ENCODE data around the gene HTATIP2.

- TF ChIP-seq CTCF (IDR thresholded peaks at IDR 0.05 in 4 of 5, conservative IDR thresholded peaks at IDR 0.05 in 1 of 5) = no peak
- TF ChIP-seq POLR2A (IDR thresholded peaks at IDR 0.05) = no peak
Observed at GRCh38 chr11:20351751-20352262, 11.7 kb upstream of the HTATIP2 start.

All from gastrocnemius medialis (tissue), 4 donors.